Cardiac fibroblast (primary cell): Measurements from ENCODE around the gene PPM1H.
"Not testable (repeated sequence)": the region's sequence is repeated elsewhere in the genome, so short reads cannot be mapped to it uniquely, and the experiment has no call there.

Experiments used
- DNase-seq, 2 donors: peaks; one replicate each; pipeline versions ENCODE4 v3.0.0 to v3.0.0-alpha.2; 2010; ENCODE audit warnings: low read depth in 2 of 2
- H3K4me3 ChIP-seq, 2 donors: replicated peaks in 1 of 2; 1 replicate in 1 of 2; 2 replicates in 1 of 2; pipeline ENCODE4 v1.5.1; 2011; ENCODE audit warnings: low read depth in 2 of 2, low read length in 2 of 2, mild to moderate bottlenecking in 2 of 2, moderate library complexity in 1 of 2
- CTCF ChIP-seq: IDR thresholded peaks from one replicate; pipeline ENCODE4 v1.5.1; 2011; ENCODE audit warnings: low read depth, mild to moderate bottlenecking, low read length, inconsistent platforms

PPM1H gene

DNA sequence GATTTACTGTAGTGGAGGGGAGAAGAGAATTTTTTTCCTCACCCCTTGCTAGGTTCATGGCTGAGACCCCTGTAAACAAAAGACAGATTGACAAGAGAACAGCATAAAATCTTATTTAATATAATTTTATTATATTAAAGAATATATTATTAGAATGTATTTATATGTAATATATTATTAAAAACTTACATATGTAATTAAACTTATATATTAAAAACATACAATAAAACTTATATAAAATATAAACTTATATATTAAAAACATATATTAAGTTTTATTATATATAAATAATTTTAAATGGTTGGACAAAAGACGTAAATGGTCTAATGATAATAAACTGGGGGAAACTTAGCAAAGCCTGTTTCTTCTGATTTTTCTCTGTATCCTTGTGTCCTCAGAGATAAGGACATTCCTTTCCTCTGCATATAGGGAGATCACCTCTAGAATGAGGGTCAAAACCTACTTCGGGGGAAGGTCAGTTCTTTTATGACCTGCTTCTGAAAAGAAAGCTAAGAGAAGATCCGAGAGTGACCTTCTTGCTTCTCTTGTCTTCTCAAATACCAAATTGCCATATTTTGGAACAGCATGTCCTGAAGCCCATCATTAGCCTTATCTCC is 8.9 kb upstream of the PPM1H start:
- no peak for TF ChIP-seq CTCF
- H3K4me3 ChIP-seq: no peak overlapping the region
- no peak for DNase-seq

GRCh38 chr12:62942316-62942715 is 7.4 kb upstream of the PPM1H start:
- not testable (repeated sequence) for H3K4me3 ChIP-seq, DNase-seq

- no peak for TF ChIP-seq CTCF
- DNase-seq: peak; percentile 23 to 33
- H3K4me3 ChIP-seq: peak overlapping the region; percentile 67 to 69
Measured at GRCh38 chr12:62934239-62934798, 631 bp downstream of the PPM1H start.

GRCh38 chr12:62933602-62934238 is 1.2 kb downstream of the PPM1H start:
- no peak for TF ChIP-seq CTCF
- H3K4me3 ChIP-seq: peak overlapping the region; percentile 67 to 69
- peak; percentile 3 to 6 for DNase-seq

DNA sequence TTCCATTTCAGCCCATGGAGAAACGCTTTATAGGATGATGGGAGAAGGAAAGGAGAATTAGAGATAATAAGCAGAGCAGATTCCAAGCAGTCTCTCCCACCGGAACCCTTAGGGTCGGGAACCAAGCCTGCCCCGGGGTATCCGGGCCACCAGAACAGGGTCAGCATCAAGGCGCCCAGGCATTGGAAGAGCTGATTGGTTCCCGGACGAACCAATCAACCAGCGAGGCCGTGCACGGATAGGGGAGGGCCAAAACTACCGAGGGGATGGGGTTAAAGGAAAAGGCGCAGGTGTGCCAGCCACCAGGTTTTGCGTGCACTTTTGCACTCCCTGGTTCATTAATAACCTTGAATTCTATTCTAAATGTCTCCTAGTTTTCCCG is 1.7 kb downstream of the PPM1H start:
- TF ChIP-seq CTCF: no peak
- peak overlapping the region in 1 of 2 donors; percentile 67 for H3K4me3 ChIP-seq

GRCh38 chr12:62931477-62931876 is 3.5 kb downstream of the PPM1H start:
- H3K4me3 ChIP-seq: no peak overlapping the region
- no peak for DNase-seq
- TF ChIP-seq CTCF: no peak

More for the DNA sequence above, 1.7 kb downstream of the PPM1H start:
- DNase-seq: peak in 1 of 2 donors; percentile 5

- DNase-seq: peak in 1 of 2 donors; percentile 4
- H3K4me3 ChIP-seq: no peak overlapping the region
- TF ChIP-seq CTCF: no peak
Measured at GRCh38 chr12:62930546-62931425, 4.2 kb downstream of the PPM1H start.
